Stimulated activated CD4-positive, alpha-beta T cell treated with anti-CD3 and anti-CD28 coated beads, Interleukin-4, amount 100 ng/mL, for 4 hours (primary cell): Measurements from ENCODE around the gene ATP2C2.
"Not testable (repeated sequence)": the region's sequence is repeated elsewhere in the genome, so short reads cannot be mapped to it uniquely, and the experiment has no call there.

Experiments used
- DNase-seq, 2 experiments: peaks; one replicate each; pipeline ENCODE4 v3.0.0-alpha.2; 2020

Gene ATP2C2

DNA sequence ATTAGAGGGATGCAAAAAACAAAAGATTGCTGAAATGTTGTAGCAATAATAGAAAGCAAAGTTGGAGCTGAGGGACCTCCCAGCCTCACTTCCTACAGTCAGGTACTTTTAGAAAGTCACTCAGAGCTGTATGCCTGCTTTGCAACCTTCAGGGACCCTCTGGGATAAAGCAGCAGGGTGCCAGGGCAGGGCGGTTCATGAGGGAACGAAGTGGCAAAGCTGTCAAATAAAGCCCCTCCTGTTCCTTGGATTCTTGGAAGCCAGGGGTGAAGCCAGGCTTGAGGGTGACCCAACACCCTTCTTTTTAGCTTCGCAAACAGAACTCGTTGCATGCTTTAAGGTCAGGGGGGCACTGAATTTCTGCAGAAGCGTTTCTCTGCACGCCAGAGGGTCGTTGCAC lies 767 bp downstream of the ATP2C2 start:
- DNase-seq, result no peak

DNA sequence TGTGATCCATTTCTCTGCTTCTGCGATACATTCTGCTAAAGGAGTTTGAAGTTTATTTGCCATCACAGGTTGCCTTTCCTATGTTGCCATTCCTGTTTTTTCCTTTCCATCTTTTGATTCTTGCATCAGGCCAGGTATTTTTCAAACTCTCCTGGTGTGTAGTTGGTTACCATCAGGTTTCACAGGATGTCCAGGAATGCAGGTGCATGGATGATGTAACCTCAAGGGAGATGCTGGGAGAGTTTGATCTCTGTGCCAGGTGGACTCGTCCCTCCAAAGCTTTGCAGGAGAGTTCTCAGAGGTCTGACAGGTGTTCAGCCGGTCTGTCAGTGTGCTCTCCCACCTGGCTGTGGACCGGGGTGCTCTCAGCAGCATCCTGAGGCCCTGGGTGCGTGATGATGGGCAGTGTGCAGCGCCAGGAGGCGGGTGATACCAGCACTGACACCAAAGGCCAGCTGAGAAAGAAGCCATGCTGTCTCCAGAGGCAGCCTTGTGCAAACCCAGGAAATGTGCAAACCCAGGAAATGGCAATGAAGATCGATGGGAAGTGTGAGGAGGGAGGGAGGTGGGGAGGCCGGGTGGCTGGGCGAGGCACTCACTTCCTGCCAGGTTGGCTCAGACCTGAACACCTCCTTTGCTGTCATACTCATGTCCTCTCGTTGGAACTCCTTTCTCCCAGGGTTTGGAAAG lies 1.7 kb downstream of the ATP2C2 start:
- DNase-seq, result no peak

DNA sequence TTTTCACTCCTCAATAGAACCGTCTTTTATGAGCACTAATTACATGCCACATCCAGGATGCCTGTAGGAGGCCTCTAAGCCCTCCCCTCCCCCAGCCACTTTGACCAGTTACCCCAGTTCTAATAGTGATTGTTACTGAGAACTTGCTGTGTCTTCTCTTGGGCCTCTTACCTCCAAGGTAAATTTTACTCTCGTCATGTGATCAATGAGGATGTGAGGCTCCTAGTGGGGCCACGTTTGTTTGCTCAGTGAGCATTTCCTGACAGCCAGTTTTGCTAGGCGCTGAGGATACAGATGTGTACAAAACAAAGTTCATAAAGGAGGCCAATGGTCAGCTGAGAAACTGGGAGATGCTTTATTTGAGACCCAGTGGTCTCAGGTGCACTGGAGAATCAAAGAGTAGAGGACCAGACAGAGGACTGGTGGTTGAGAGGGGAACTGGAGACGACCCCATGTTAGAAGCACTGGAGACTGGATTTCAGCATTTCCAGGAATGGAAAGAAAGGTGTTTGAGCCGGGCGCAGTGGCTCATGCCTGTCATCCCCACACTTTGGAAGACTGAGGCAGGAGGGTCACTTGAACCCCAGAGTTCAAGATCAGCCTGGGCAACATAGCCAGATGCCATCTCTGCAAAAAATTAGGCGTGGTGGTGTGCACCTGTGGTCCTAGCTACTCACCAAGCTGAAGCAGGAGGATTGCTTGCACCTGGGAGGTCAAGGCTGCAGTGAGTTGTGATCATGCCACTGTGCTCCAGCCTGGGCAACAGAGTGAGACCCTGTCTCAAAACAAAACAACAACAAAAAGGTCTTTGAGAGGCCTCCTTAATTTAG lies 2.6 kb downstream of the ATP2C2 start:
- DNase-seq, result no peak

DNA sequence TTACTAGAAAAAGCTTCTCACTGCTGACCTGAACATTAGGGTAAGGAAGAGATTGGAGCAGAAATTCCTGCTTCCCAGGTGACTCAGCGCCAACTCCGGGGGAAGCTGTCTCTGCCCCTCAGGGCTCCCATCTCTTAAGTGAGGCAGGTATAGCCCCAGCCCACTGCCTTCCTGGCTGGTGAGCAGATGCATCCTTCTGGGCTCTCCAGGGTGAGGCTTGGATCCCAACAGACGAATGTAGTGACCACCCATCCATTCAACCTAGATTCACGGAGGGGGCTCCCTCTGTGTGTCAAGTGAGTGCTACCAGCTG lies 3.2 kb downstream of the ATP2C2 start:
- no peak for DNase-seq

DNA sequence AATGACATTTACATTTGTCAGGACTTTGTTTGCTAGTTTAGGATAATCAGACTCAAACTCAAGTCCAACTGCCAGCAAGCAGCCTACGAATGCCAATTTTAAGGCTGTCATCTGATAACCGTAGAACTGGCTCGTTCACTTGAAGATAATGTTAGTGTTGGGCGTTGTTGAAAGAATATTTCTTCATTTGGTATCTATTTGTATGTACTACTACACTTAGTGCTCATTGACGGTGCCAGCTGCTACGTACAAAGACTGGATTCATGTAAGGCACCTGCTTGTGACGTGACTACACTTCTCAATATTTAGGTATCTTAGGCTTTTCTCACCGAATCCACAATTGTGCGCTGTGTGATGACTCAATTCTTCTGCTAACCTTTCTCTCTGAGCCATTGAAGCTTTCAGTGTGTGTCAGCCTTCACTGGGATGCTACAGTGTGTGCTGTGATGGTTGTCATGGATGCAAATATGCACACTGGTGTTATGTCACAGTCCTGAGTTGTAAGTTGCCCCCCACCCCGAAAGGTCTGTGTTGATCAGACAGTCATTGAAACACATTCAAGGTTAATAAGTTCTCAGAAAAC lies 5.7 kb downstream of the ATP2C2 start:
- DNase-seq, result no peak

DNA sequence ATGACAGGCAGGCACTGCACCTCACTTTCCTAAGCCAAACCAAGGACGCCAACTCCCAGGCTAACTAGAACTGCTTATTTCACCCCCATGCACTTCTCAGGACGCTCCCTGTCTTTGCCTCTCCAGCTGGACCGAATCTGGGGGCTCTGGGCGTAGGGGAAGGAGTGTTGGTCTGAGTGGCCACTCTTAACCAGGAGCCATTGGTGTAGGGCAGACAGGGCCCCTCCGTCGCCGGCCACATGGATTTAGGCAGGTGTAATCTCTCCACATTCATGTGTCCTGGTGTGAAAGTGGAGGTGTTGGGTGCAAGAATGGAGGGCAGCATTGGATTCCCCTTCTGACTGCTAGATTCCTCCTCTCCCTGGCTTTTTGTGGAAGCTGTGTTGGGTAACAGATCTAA lies 9.8 kb downstream of the ATP2C2 start:
- DNase-seq, result no peak

DNA sequence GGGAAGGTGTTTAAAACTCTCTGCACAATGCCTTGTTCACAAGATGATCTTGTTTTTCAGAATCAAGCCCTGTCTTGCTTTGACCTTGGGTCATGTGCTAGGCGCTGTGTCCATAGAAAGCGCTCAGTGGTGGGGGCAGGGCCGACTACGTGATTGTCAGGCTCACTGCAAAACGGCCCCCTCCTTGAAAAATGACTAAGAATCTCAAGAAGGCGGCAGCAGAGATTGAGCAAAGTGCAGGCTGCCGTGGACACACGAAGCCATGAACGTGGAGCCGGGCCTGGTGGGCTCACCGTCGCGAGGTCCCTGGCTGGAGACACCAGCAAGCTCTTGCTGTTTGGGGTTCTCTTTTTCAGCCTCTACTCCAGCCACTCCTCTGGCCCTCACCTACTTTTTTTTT lies 10.2 kb downstream of the ATP2C2 start:
- DNase-seq, result no peak

DNA sequence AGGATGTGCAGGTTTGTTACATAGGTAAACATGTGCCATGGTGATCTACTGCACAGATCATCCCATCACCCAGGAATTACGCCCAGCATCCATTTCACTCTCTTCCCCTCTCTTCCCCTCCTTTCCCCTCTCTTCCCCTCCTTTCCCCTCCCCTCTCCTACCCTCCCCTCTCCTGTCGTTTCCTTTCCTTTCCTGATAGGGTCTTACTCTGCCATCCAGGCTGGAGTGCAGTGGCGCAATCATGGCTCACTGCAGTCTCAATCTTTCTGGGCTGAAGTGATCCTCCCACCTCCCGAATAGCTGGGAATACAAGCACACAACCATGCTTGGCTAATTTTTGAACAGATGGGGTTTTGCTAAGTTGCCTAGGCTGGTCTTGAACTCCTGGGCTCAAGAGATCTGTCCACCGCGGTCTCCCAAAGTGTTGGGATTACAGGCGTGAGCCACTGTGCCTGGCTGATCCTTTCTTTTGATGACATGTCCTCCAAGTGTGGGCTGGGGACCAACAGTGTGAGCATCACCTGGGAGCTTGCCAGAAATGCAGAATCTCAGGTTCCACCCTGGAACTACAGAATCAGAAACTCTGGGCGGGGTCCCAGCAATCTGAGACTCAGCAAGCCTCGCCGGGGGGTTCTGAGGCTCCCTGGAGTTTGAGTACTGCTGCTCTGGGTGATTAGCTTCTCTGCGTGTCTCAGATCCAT lies 10.8 kb downstream of the ATP2C2 start:
- no peak for DNase-seq

DNA sequence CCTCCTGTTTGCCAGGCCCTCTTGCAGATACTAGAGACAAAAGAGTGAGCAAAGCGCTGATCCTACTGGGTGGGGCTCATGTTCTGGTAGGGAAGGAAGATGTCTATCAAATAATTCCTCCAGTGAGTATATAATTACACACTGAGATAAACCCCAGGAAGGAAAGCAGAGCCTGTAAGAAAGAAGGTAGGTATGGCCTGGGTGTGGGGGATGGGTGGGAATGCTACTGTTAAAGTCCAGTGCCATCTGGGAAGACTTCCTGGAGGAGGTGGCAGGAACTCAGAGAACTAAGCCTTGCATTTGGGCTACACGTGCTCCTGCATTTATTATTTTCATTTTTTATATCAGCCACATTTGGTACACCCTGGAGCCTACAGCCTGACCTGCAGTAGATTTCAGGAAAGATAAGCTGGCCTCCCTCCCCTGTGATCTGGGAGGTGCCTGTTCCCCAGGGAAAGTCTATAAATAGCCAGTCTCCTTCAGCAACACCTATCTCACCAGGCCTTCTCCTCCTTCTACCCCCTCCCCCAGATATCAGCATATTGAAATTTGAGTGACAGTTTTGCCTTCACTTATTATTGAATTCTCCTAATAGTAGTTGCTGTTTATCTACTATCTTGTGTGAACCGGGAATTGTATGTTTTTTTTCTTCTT lies 11.5 kb downstream of the ATP2C2 start:
- no peak for DNase-seq

DNA sequence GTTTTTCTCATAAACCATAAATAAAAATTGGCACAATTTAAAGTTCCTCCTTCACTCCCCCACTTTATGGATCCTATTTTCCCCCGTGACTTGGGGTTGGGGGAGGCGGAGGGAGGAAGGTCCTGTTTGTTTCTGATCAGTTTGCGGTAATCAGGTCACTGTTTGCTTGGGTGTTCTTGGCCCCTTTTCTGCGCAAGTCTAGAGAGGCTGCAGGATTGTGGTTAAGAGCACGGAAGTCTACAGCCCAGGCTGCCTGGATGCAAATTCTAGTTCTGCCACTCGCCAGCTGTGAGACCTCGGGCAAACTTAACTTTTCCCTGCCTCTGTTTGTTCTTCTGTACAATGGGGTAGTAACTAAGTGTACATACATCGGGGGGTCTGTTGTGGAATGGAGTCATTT lies 12.1 kb downstream of the ATP2C2 start:
- DNase-seq, result no peak

DNA sequence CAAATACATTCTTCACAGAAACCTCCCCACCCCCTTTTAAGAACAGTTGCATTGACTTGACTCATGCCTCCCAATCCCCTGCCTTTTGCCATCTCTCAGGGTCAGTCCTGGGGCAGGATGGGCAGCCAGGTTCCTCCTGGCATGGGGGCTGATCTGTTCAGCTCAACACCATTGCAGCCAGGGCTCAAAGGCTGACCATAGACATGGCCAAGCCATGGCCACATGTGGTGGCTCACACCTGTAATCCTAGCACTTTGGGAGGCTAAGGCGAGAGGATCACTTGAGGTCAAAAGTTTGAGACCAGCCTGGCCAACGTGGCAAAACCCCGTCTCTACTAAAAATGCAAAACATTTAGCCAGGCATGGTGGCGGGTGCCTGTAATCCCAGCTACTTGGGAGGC lies 14.1 kb downstream of the ATP2C2 start:
- no peak for DNase-seq

DNA sequence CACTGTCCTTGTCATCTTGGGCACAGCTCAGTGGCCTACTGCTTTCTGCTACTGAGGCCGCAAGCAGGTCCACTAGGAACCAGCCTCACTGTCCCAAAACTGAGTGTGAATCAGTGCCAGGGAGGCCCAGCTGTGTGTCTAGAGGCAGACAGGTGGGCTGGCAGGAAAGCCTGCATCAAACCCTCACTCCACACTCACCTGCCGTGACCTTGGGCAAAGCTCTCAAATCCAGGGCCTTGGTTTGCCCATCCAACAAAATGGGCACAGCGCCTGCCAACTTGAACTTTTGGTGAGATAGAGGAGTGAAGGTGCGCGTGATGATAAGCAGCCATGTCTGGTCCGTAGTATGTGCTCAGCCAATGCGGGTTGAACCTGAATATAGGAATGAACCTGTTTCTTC lies 14.8 kb downstream of the ATP2C2 start:
- no peak for DNase-seq

DNA sequence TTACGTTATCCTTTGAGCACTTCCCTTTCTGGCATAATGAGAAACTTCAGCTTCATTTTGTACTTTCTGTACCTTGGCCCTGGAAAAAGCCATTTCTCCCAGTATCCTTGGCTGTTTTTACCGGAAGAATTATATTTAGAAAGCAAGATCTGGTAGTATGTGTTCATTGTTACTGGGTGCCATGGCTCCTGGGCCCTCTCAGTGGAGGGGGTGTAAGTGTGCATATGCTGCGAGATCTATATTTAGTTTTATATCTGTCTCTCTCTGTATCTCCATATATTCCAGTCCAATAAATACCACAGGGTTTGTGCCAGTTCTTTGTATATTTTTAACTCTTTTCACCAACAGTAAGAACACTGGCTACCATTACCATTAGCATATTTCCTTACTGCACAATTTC lies 17.7 kb downstream of the ATP2C2 start:
- no peak for DNase-seq

DNA sequence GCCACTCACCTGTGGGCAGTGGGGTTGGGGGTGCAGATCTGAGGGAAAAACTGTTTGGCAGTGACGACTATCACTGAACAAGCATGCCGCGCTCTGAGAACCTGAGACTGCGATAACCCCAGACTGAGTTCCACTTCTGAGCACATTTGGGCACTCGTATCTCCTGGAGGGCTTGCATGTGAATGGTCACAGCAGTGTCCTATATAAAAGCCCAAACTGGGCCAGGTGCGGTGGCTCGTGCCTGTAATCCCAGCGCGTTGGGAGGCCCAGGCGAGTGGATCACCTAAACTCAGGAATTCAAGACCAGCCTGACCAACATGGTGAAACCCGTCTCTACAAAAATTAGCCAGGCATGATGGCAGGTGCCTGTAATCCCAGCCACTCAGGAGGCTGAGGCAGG lies 18.7 kb downstream of the ATP2C2 start:
- no peak for DNase-seq

DNA sequence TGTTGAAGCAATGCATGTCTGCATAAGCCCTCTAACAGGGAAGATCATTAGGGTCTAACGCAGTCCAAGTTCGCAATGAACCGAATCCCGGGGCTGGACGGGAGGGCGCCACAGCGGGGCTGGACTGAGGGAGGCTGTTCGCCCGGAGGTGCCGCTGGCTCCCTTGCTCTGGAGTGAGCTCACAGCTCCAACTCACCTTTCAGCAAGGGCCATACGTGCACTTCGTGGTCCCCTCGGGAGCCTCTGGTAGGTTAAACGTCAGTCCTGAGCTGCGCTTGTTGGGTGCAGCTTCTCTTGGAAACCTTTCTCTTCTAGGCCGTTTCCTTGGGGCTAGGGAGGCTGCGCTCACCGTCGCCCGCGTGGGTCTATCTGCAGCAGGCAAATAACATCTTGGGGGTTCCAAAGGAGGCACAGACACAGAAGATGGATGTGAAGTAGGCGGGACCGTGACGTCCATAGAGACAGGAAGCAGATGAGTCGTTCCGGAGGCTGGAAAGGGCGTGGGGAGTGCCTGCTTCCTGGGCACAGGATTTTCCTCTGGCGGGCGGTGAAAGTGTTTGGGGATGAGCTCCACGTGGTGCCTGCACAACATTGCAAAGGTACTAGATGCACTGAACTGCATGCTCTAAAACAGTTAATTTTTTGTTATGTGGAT lies 21.9 kb downstream of the ATP2C2 start:
- DNase-seq, result no peak

DNA sequence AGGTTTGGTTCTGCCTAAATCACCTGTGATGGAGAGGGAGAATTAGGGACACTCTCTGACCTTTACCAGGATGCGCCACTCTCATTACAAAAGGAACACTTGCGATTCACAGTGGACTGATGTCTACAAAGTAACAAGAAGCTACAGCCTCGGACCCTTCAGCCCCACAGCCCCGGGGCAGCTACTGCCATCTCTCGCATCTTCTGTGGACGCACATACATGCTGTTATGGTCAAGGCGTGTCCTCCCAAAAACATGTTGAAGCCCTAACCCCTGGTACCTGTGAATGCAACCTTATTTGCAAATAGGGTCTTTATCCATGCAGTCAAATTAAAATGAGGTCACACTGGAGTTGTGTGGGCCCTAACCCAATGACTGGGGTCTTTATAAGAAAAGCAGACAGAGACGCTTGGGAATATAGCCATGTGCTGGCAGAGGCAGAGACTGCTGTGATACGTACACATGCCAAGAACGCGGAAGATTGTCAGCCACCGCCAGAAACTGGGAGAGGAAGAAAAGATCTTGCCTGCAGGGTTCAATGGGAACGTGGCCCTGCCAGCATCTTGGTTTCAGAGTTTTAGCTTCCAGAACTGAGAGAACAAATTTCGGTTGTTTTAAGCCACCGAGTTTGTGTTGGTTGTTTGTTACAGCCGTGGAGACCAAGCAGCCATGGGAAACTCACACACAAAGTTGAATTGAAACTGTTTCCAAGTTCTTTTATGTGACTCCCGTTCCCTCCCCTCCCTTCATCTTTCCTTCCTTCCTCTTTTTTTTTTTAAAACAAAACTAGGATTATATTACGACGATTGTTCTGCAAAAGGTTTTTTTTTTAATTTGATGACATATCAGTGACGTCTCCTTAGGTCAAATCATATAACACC lies 23.1 kb downstream of the ATP2C2 start:
- no peak for DNase-seq

DNA sequence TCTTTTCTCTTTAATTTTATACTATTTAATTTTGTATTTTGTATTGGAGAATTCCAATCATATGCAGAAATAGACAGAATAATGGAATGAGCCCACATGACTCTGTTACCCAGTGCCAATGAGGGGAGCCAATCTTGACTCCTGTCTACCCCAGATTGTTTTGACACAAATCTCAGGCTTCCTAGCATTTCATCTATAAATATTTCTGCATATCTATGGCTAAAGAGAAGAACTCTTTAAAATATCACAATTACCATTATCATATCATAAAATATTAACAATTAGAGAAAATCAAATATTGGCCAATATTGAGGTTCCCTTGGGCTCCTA lies 23.7 kb downstream of the ATP2C2 start:
- no peak for DNase-seq

DNA sequence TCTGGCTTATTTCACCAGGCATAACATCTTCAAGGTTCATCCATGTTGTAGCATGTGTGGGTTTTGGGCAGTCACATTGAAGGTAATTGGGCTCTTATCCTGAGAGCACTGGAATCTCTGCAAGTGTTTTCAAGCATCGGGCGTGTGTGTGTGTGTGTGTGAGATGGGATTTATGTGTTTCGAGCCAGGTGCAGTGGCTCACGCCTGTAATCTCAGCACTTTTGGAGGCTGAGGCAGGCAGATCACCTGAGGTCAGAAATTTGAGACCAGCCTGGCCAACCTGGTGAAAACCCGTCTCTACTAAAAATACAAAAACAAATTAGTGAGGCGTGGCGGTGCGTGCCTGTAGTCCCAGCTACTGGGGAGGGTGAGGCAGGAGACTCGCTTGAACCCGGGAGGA lies 27.7 kb downstream of the ATP2C2 start:
- not testable (repeated sequence) for DNase-seq

DNA sequence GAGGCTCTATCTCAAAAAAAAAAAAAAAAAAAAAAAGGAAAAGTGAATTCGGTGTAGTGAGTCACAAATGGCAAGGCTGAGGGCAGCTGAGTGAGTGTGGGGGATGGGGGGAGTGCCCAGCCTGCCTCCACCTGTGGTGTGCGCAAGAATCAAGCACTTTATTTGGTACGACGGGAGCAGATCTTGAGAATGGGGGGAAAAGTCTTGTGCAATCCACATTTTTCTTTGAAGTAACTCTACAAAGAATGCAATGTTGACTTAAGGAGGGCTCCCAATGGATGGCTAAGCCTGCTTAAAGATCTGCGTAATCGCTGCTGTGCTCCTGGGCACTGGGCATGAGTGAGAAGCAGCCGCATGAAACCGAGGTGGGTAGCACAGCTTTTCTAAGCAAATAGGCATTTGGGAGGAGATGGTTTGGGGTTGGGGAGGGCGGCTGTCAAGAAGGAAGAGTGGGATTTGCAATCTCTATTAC lies 28.2 kb downstream of the ATP2C2 start:
- DNase-seq, result no peak

DNA sequence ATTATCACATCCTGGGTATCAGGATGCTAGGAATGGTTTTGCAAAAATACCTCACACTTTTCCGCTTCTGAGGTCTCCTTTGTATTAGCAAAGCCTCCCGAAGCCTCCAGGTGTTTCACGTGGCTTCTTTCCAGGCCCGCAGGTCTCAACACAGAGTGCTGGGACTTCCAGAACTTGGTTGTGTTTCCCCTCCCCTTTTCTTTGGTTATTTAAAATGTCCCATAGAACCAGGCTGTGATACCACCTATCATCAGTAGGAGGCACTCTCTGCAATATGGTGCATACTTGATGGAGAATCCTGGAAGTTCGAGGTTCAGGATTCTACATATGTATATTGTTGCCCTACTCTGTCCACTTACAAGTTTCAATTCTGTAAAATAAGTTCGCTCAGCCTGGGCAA lies 28.8 kb downstream of the ATP2C2 start:
- no peak for DNase-seq

DNA sequence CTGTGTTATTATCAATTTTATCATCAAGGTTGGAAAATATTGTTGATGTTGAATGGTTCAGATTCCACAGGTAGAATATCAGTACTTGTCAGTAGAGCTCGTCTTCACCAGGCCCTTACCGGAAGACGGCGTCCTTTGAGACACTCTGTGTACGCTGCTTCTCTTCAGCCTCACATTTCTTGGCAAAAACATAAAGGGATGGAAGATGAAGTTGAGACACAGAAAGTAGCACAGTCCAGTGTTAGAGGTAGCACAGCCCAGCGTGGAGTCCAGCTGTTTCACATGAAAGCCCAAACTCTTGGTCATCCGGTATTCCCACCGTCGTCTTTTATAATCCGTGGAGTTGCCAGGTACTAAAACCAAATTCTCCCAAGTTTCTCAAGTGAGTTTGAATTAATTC lies 30.4 kb downstream of the ATP2C2 start:
- DNase-seq, result no peak

DNA sequence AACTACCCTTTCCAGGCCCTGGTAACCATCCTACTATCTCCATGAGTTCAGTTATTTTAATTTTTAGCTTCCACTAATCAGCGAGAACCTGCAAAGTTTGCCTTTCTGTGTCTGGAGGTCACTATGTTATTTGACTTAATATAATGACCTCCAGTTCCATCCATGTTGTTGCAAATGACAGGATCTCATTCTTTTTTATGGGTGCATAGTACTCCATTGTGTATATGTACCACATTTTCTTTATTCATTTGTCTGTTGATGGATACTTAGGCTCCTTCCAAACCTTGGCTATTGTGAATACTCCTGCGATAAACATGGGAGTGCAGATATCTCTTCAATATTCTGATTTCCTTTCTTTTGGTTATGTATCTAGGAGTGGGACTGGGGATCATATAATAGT lies 31.6 kb downstream of the ATP2C2 start:
- not testable (repeated sequence) for DNase-seq
